Heart right ventricle (tissue), 16 donors: ENCODE data around the gene IFNL2. TPM values are rescaled to one million over a fixed set of nuclear protein-coding genes. Genes with fewer than 3 reads are reported as not detected.
"Not testable (repeated sequence)": the region's sequence is repeated elsewhere in the genome, so short reads cannot be mapped to it uniquely, and the experiment has no call there.

Experiments
- ATAC-seq, 8 donors: fragments of 200-7000 bp; cut with Tn5 transposase; one replicate each; pipeline ENCODE4 v1.9.1; 2020; ENCODE audit warnings: mild to moderate bottlenecking in 8 of 8, moderate library complexity in 8 of 8, moderate number of reproducible peaks in 1 of 8
- DNase-seq, 2 donors: peaks; one replicate each; pipeline ENCODE4 v3.0.0-alpha.2; 2020
- H3K27ac ChIP-seq, 10 donors: fragments of 200-600 bp; sonication (generic) in 2 of 10; one replicate each; pipeline versions ENCODE4 v1.5.0 to v1.8.0; 2020 to 2022; ENCODE audit warnings: mild to moderate bottlenecking in 3 of 10
- H3K27me3 ChIP-seq, 7 donors: fragments of 200-600 bp; one replicate each; pipeline ENCODE4 v1.8.0; 2021 to 2022; ENCODE audit warnings: mild to moderate bottlenecking in 2 of 7
- H3K36me3 ChIP-seq, 9 donors: fragments of 200-600 bp; sonication (generic) in 1 of 9; one replicate each; pipeline versions ENCODE4 v1.5.0 to v1.8.0; 2020 to 2022; ENCODE audit warnings: mild to moderate bottlenecking in 2 of 9
- H3K4me1 ChIP-seq, 9 donors: fragments of 200-600 bp; sonication (generic) in 1 of 9; one replicate each; pipeline versions ENCODE4 v1.5.0 to v1.8.0; 2020 to 2022; ENCODE audit warnings: mild to moderate bottlenecking in 4 of 9
- H3K4me3 ChIP-seq, 10 donors: fragments of 200-600 bp; sonication (generic) in 2 of 10; one replicate each; pipeline versions ENCODE4 v1.5.0 to v1.8.0; 2020 to 2022; ENCODE audit warnings: mild to moderate bottlenecking in 7 of 10, moderate library complexity in 2 of 10
- H3K9me3 ChIP-seq, 11 donors: fragments of 200-600 bp in 10 of 11; sonication (generic) in 2 of 11; one replicate each; pipeline versions ENCODE4 v1.5.0 to v1.8.0; 2013 to 2022; ENCODE audit warnings: mild to moderate bottlenecking in 2 of 11, control low read depth in 1 of 11, moderate library complexity in 1 of 11
- CTCF ChIP-seq, 9 donors: fragments of 200-600 bp; sonication (generic) in 2 of 9; IDR thresholded peaks; one replicate each; pipeline versions ENCODE4 v1.5.0 to v1.8.0; 2021 to 2022; ENCODE audit warnings: antibody characterized with exemption in 9 of 9, mild to moderate bottlenecking in 5 of 9, moderate library complexity in 1 of 9
- WGBS, 2 donors: extraction: QIAGEN DNeasy Blood & Tissue Kit; methylation state at CpG; one replicate each; pipeline ENCODE4 v1.1.7; 2013; ENCODE audit warnings: inconsistent platforms in 1 of 2; 5-methylcytosine and 5-hydroxymethylcytosine counted together
- intact Hi-C, 10 donors: fragments of 100-400 bp; cut with DNase I; formaldehyde crosslinking; loops; one replicate each; pipeline versions ENCODE4 v1.11.1 to v1.14.2; 2022
- polyA plus RNA-seq, 2 donors: library from polyadenylated mRNA; stranded (reverse); fragments of 200-250 nt; gene quantifications; one replicate each; pipeline ENCODE4 v1.2.3, GENCODE V29; 2013
- total RNA-seq, 10 donors: library from RNA; stranded (reverse); fragmentation: NEBNext Ultra II Directional in 3 of 10; extraction: Animal tissue kit (Norgen Biotek cat#: 25700) in 3 of 10; gene quantifications; one replicate each; pipeline versions ENCODE4 v1.2.1 to v1.2.4, GENCODE V29; 2021 to 2023
- donor health status: Arrhythmogenic right ventricular cardiomyopathy.
- donor health status: ischemic (EF 13 %, LVEDD 7.1; RV severe dilation, severe dysfunction).
- donor health status: healthy with polysubstance abuse.
- donor health status: DM: no; HTN: yes; CAD: no.
- donor health status: DM: no; HTN: no; CAD: no.
- donor health status: ischemic (EF 25% LVEDD 6.9; RV normal size, moderate dysfunction).
- donor health status: ischemic (EF 25% LVEDD 5.7; RV mildly dilated, moderate dysfunction).
- donor health status: healthy.
- donor health status: DM: yes; HTN: yes; CAD: no.
- donor health status: Ischemic cardiomyopathy.
- donor health status: ischemic (EF 35%, LVEDD 5.7; RV mildly dilated, moderate dysfunction).
- donor health status: nonischemic (EF 11% LVEDD 7.7; RV severe dilation, severe dysfunction).
- donor health status: DM: yes; HTN: yes; CAD: no.
- donor health status: PGD.
- donor health status: ischemic (EF 29% LVEDD 5.4; RV normal size, mild dysfunction).
- donor health status: nonischemic (EF 23%, LVEDD 6.1; RV moderate dilation, normal function).

IFNL2 gene
- total and polyA plus RNA-seq, 12 donors: not detected

DNA sequence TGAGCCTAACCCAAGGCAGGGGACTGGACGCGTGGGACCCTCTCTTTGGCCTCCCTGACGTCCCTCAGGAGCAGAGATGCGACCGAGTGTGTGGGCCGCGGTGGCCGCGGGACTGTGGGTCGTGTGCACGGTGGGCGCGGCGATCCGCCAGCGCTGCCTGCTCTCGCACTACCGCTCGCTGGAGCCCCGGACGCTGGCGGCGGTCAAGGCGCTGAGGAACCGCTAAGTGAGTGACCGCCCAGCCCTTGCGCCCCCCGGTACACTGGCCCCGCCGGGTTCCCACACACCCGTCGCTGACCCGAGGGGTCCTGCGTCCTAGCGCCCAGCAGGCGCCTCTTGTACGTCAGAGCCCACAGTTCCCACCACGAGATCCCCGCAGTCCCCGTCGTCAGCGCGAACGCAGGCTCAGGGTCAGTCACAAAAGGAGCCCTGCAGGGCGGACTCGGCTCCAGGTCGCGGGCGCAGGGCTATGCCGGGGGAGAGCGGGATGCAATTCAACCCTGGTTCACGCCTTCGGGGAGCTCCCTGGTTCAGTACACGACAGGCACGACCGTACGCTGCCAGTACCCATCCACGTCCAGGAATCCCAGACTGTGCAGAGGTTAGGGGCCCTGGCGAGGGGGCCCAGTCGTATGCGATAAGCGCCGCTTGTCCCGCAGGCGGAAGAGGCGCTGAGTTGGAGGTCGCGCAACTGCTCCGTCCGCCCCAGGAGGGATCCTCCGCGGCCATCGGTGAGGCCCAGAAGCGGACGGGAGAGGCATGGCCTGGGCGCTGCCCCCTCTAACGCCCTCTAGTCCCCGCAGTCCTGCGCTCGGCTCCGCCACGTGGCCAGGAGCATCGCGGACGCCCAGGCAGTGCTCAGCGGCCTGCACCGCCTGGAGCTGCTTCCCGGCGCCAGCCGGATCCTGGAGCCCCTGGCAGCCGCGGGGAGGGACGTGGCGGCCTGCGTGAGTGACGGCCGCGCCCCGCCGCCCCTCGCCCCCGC, 3.6 kb upstream of the IFNL2 start:
- intact Hi-C loops: no loop called here
- ATAC-seq (peak in 4 of 8 donors; percentile 28 to 50 (median 36)), DNase-seq (no peak)
- Histone ChIP-seq H3K4me1 (peaks cover 0 to 10% (median 0%) of the 10 kb centered on the region in 9 donors), H3K4me3 (no peak overlapping the region), H3K27ac (no peak overlapping the region), H3K9me3 (no peaks in the 10 kb centered on the region), H3K27me3 (peaks cover 14 to 86% (median 76%) of the 10 kb centered on the region in 7 donors), H3K36me3 (no peaks in the 10 kb centered on the region)
- TF ChIP-seq CTCF (IDR thresholded peaks at IDR 0.05): no peak
- 3% methylated on average over 97 to 102 of the region's 102 CpGs for WGBS, 2 donors

- no peak overlapping the region for H3K4me3 ChIP-seq
- H3K27me3 ChIP-seq: peaks cover 14 to 83% (median 72%) of the 10 kb centered on the region in 7 donors
- 26 to 28% methylated on average over 39 of the region's 39 CpGs for WGBS, 2 donors
- H3K36me3 ChIP-seq: no peaks in the 10 kb centered on the region
- H3K9me3 ChIP-seq: no peaks in the 10 kb centered on the region
- TF ChIP-seq CTCF (IDR thresholded peaks at IDR 0.05): no peak
- H3K27ac ChIP-seq: no peak overlapping the region
- intact Hi-C loops: no loop called here
- peaks cover 0 to 10% (median 0%) of the 10 kb centered on the region in 9 donors for H3K4me1 ChIP-seq
- peak in 1 of 8 donors; percentile 29 for ATAC-seq
- DNase-seq: no peak
Observed at GRCh38 chr19:39265321-39265916, 2.8 kb upstream of the IFNL2 start.

DNA sequence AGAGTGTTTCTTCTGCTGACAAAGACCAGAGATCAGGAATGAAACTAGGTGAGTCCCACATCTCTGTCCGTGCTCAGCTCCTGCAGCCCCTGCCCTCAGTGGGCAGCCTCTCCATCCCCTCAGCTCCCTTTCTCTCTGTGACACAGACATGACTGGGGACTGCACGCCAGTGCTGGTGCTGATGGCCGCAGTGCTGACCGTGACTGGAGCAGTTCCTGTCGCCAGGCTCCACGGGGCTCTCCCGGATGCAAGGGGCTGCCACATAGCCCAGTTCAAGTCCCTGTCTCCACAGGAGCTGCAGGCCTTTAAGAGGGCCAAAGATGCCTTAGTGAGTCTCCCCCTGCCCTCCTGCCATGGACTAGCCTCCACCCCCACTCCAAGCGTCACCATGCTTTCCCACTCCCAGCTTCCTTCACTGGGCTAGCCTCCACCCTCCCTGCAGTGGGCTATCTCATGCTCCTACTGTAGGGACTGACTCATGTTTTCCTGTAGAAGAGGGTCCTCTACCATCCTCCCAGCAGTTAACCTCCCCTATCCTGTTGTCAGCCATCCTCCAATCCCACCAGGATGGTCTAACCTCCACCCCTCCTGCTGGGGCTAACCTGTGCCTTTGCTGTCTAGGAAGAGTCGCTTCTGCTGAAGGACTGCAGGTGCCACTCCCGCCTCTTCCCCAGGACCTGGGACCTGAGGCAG, 481 bp downstream of the IFNL2 start:
- peak in 1 of 8 donors; percentile 9 for ATAC-seq
- H3K9me3 ChIP-seq, H3K27ac ChIP-seq, H3K4me3 ChIP-seq, intact Hi-C loops, H3K36me3 ChIP-seq, H3K4me1 ChIP-seq, DNase-seq: not testable (repeated sequence)
- 64 to 68% methylated on average over 10 of the region's 10 CpGs for WGBS, 2 donors
- H3K27me3 ChIP-seq: peaks cover 13 to 69% (median 49%) of the 10 kb centered on the region in 7 donors

GRCh38 chr19:39269369-39269768, 1.2 kb downstream of the IFNL2 start:
- WGBS, 2 donors: 67 to 76% methylated on average over 10 of the region's 10 CpGs
- H3K27ac ChIP-seq, ATAC-seq, H3K4me1 ChIP-seq, H3K36me3 ChIP-seq, intact Hi-C loops, H3K9me3 ChIP-seq, H3K4me3 ChIP-seq, DNase-seq: not testable (repeated sequence)
- H3K27me3 ChIP-seq: peaks cover 6 to 69% (median 42%) of the 10 kb centered on the region in 7 donors
